Mononuclear cell (primary cell): Measurements from ENCODE around the gene DNAH14. TPM values are rescaled to one million over a fixed set of nuclear protein-coding genes. Genes with fewer than 3 reads are reported as not detected.

Experiments used
- H3K27me3 ChIP-seq: 2 replicates; pipeline ENCODE4 v1.6.0; 2011; ENCODE audit warnings: low read length, control low read depth; ENCODE audit not compliant: insufficient read depth
- H3K4me1 ChIP-seq: 2 replicates; pipeline ENCODE4 v1.5.1; 2011; ENCODE audit warnings: mild to moderate bottlenecking, low read length, control low read depth; ENCODE audit not compliant: insufficient read depth
- H3K4me3 ChIP-seq: 2 replicates; pipeline ENCODE4 v1.5.1; 2011; ENCODE audit warnings: mild to moderate bottlenecking, low read length, moderate library complexity
- H3K9me3 ChIP-seq: 2 replicates; pipeline ENCODE4 v1.5.1; 2011; ENCODE audit warnings: low read depth, mild to moderate bottlenecking, control low read depth, low read length
- total RNA-seq: library from RNA; depleted of rRNA; stranded (reverse); fragments of >200 nt; gene quantifications from one replicate; pipeline ENCODE4 v1.2.3, GENCODE V29; 2012

DNAH14 gene
- total RNA-seq, 1 donor, result 2.7 TPM

- Histone ChIP-seq H3K27me3 (no peaks in the 10 kb centered on the region), H3K9me3 (no peaks in the 10 kb centered on the region), H3K4me1 (peaks cover 62% of the 10 kb centered on the region), H3K4me3 (peak overlapping the region; percentile 88)
Measured at GRCh38 chr1:225426395-225427234, 497.1 kb downstream of the DNAH14 start.

- no peaks in the 10 kb centered on the region for H3K9me3 ChIP-seq
- no peaks in the 10 kb centered on the region for H3K27me3 ChIP-seq
- peaks cover 55% of the 10 kb centered on the region for H3K4me1 ChIP-seq
- peak within 1 kb of the TSS; percentile 88 for H3K4me3 ChIP-seq
Measured at GRCh38 chr1:225427235-225428067, 498.0 kb downstream of the DNAH14 start, which contains the start of gene LBR. Gene LBR, minus strand, starts transcription at chr1:225428038. Its CDS starts 3,963 bp downstream, at chr1:225424075.

DNA sequence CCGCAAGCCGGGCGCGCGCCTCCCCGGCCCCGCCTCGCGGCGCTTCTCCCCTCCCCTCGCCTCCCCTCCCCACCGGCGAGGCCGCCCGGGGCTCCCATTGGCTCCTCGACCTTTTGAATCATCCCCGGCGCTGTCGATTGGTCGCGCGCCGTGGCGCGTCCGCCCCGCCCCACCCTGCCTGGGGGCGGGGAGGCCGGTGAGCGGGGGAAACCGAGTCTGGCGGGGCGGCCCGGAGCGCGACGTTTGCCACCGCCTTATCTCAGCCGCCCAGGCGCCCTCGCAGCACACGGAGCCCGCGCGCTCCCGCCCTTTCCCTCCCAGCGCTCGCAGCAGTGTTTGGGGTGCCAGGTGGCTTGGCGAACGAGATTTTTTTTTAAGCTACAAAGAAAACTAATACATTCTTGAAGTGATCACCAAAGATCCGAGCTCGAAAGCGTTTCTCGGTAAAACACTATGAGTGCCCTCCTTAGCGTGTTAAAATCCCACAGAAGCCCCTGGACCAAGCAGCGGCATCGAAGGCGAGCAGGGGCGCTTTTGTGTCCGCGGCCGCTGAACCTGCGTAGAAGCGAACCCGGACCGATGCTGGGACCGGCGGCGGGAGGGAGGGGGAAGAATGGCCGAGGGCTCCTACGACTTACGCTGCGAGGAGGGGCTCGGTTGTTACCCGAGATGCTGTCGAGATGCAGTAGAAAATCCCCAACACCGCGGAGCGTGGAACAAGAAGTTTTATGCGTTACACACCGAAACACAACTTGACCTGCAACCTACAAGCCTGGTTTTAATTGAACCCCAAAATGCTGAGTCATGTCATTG lies 498.8 kb downstream of the DNAH14 start:
- no peaks in the 10 kb centered on the region for H3K27me3 ChIP-seq
- peak overlapping the region; percentile 88 for H3K4me3 ChIP-seq
- peaks cover 47% of the 10 kb centered on the region for H3K4me1 ChIP-seq
- H3K9me3 ChIP-seq, result no peaks in the 10 kb centered on the region

GRCh38 chr1:225428881-225429455 lies 499.5 kb downstream of the DNAH14 start:
- H3K4me1 ChIP-seq, result peaks cover 40% of the 10 kb centered on the region
- H3K4me3 ChIP-seq, result peak overlapping the region; percentile 88
- no peaks in the 10 kb centered on the region for H3K27me3 ChIP-seq

DNA sequence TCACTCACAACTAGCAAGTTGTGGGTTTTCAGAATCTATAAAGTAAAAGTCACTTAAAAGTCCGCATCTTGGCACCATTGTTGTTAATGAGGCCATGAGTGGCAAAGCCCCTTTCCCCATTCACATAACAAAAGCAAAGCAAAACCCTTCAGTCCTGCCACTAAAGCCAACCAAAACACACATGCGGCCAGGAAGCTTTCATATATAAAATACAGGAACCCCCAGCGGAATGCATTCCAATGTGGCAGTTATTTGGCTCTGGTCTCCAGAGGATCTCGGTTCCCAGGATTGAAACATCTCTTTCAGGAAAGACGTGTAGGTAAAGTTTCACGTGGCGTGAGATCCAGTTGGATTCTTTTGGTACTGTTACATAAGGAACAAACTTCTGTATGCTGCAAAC lies 500.8 kb downstream of the DNAH14 start:
- Histone ChIP-seq H3K4me1 (peaks cover 27% of the 10 kb centered on the region), H3K4me3 (no peak overlapping the region), H3K9me3 (no peaks in the 10 kb centered on the region)

More at GRCh38 chr1:225428881-225429455, 499.5 kb downstream of the DNAH14 start:
- H3K9me3 ChIP-seq, result no peaks in the 10 kb centered on the region

GRCh38 chr1:225431081-225431863 lies 501.8 kb downstream of the DNAH14 start:
- Histone ChIP-seq H3K4me1 (peaks cover 17% of the 10 kb centered on the region), H3K9me3 (no peaks in the 10 kb centered on the region), H3K4me3 (no peak overlapping the region)

More for the DNA sequence above, 500.8 kb downstream of the DNAH14 start:
- no peaks in the 10 kb centered on the region for H3K27me3 ChIP-seq

GRCh38 chr1:225434046-225434445 lies 504.6 kb downstream of the DNAH14 start:
- Histone ChIP-seq H3K9me3 (no peaks in the 10 kb centered on the region), H3K4me1 (peaks cover 12% of the 10 kb centered on the region)

More at GRCh38 chr1:225431081-225431863, 501.8 kb downstream of the DNAH14 start:
- no peaks in the 10 kb centered on the region for H3K27me3 ChIP-seq

GRCh38 chr1:225435076-225435475 lies 505.6 kb downstream of the DNAH14 start:
- no peaks in the 10 kb centered on the region for H3K9me3 ChIP-seq
- peaks cover 5% of the 10 kb centered on the region for H3K4me1 ChIP-seq
- H3K4me3 ChIP-seq, result no peak overlapping the region
- H3K27me3 ChIP-seq, result no peaks in the 10 kb centered on the region

More at GRCh38 chr1:225434046-225434445, 504.6 kb downstream of the DNAH14 start:
- Histone ChIP-seq H3K4me3 (no peak overlapping the region), H3K27me3 (no peaks in the 10 kb centered on the region)

DNA sequence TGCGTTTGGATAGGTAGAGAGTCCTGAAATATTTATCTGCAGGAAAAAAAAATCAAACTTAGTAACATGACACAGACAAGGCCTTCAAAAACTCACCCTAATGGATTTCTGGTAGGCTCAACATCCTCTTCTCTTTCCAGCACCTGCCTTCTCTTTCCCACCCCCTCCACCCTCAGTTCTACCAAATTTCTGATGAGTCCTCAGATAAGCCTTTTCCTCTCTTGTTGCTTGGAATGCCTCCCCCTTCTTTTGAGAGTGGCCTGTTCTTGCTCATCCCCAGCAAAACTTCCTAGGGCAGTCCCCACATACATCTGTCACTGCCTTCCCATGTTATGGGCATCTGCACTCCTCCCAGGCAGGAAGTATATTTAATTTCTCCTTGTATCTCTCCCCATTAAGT lies 506.0 kb downstream of the DNAH14 start:
- Histone ChIP-seq H3K4me3 (no peak overlapping the region), H3K9me3 (no peaks in the 10 kb centered on the region), H3K27me3 (no peaks in the 10 kb centered on the region), H3K4me1 (peaks cover 5% of the 10 kb centered on the region)

GRCh38 chr1:225435957-225436392 lies 506.5 kb downstream of the DNAH14 start:
- Histone ChIP-seq H3K4me3 (no peak overlapping the region), H3K27me3 (no peaks in the 10 kb centered on the region), H3K4me1 (peaks cover 5% of the 10 kb centered on the region)

DNA sequence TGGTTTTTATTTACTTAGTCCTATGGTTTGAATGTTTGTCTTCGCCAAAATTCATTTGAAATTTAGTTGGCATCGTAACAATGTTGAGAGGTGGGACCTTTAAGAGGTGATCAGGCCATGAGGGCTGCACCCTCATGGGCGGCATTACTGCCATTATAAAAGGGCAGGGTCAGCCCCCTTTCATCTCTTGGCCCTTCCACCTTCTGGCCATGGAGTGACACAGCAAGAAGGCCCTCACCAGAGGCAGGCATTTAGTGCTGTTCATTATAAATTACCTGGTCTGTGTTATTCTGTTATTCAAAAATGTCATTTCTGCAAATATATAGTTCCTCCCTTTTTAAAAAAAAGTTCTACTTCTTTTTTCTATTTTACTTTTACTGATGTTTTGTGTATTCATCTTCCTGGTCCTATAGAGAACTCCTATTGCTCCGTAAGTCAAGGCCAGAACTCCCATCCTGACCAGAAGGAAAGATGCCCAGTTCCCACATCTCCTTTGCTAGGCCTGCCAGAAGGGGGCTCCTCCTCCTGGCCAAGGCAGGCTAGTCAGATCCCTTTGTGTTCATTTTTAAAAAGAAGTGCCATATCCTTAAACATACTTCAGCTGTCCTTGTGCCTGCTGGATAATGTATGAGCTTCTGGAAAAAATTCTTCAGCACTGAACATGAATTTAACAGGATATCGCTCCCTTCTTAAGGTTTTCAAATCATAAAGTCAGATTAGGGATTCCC lies 508.4 kb downstream of the DNAH14 start:
- H3K27me3 ChIP-seq, result no peaks in the 10 kb centered on the region
- peaks cover 20% of the 10 kb centered on the region for H3K4me1 ChIP-seq

More at GRCh38 chr1:225435957-225436392, 506.5 kb downstream of the DNAH14 start:
- no peaks in the 10 kb centered on the region for H3K9me3 ChIP-seq

GRCh38 chr1:225440380-225441221 lies 511.1 kb downstream of the DNAH14 start:
- peaks cover 47% of the 10 kb centered on the region for H3K4me1 ChIP-seq
- no peaks in the 10 kb centered on the region for H3K27me3 ChIP-seq
- no peaks in the 10 kb centered on the region for H3K9me3 ChIP-seq
- no peak overlapping the region for H3K4me3 ChIP-seq

More for the DNA sequence above, 508.4 kb downstream of the DNAH14 start:
- H3K9me3 ChIP-seq, result no peaks in the 10 kb centered on the region
- no peak overlapping the region for H3K4me3 ChIP-seq
